PC-9 (cell line): ENCODE results near the gene HMX2. TPM values are rescaled to one million over a fixed set of nuclear protein-coding genes. Genes with fewer than 3 reads are reported as not detected.
A peak's percentile ranks its signal among the peaks of the same experiment; 100 is the strongest.

Experiments used
- BruUV-seq: library from RNA; stranded (reverse); fragments of 400-500 nt; replicated peaks from 2 replicates; lab custom pipeline; 2021; lab: Mats Ljungman, UMichigan
- CTCF ChIA-PET: fragments of 300-600 bp; sonication (Branson Sonifier 250); formaldehyde crosslinking; loops from one replicate; lab custom pipeline; 2022; ENCODE audit warnings: antibody characterized with exemption; lab: Charles Lee
- POLR2A ChIA-PET: fragments of 300-600 bp; sonication (Branson Sonifier 250); formaldehyde crosslinking; loops from one replicate; lab custom pipeline; 2022; ENCODE audit warnings: antibody characterized with exemption; ENCODE audit not compliant: unreplicated experiment; lab: Charles Lee
- DNase-seq, 2 experiments: peaks; one replicate each; pipeline versions ENCODE4 v3.0.0 to v3.0.0-alpha.2; 2015 to 2022; ENCODE audit warnings: mixed read lengths in 1 of 2
- H2AFZ ChIP-seq: fragments of 200-600 bp; sonication (generic); 2 replicates; pipeline ENCODE4 v1.8.1; 2017; ENCODE audit warnings: antibody characterized with exemption
- H3F3A ChIP-seq: fragments of 200-600 bp; sonication (generic); 2 replicates; pipeline ENCODE4 v1.8.1; 2017; ENCODE audit warnings: antibody characterized with exemption, mild to moderate bottlenecking, low read depth; ENCODE audit not compliant: insufficient read depth
- H3K27ac ChIP-seq: fragments of 200-600 bp; sonication (generic); 2 replicates; pipeline ENCODE4 v1.6.1; 2016; ENCODE audit warnings: mixed run types
- H3K27me3 ChIP-seq: fragments of 200-600 bp; sonication (generic); 2 replicates; pipeline ENCODE4 v1.6.1; 2016; ENCODE audit warnings: low read depth, mixed run types; ENCODE audit not compliant: insufficient read depth
- H3K36me3 ChIP-seq: fragments of 200-600 bp; sonication (generic); 2 replicates; pipeline ENCODE4 v1.6.1; 2016; ENCODE audit warnings: low read depth, mixed run types
- H3K4me1 ChIP-seq: fragments of 200-600 bp; sonication (generic); replicated peaks from 2 replicates; pipeline ENCODE4 v1.6.1; 2016; ENCODE audit warnings: mixed run types; ENCODE audit not compliant: insufficient read depth
- H3K4me2 ChIP-seq: fragments of 200-600 bp; sonication (generic); 2 replicates; pipeline ENCODE4 v1.6.1; 2017; ENCODE audit warnings: mixed run types
- H3K4me3 ChIP-seq: fragments of 200-600 bp; sonication (generic); 2 replicates; pipeline ENCODE4 v1.6.1; 2016; ENCODE audit warnings: mixed run types
- H3K79me2 ChIP-seq: fragments of 200-600 bp; sonication (generic); 2 replicates; pipeline ENCODE4 v1.6.1; 2017; ENCODE audit warnings: low read depth, mixed run types
- H3K9me2 ChIP-seq: fragments of 200-600 bp; sonication (generic); 2 replicates; pipeline ENCODE4 v1.8.1; 2017; ENCODE audit warnings: mild to moderate bottlenecking; ENCODE audit not compliant: insufficient read depth
- H3K9me3 ChIP-seq: fragments of 200-600 bp; sonication (generic); 2 replicates; pipeline ENCODE4 v1.8.1; 2016; ENCODE audit warnings: low read depth; ENCODE audit not compliant: insufficient read depth
- H4K20me1 ChIP-seq: fragments of 200-600 bp; sonication (generic); 2 replicates; pipeline ENCODE4 v1.8.1; 2017; ENCODE audit not compliant: insufficient read depth
- CTCF ChIP-seq: fragments of 200-600 bp; sonication (generic); conservative IDR thresholded peaks from 2 replicates; pipeline ENCODE4 v1.6.1; 2017; ENCODE audit warnings: mixed run types, antibody characterized with exemption, mild to moderate bottlenecking, moderate library complexity
- EZH2 ChIP-seq: fragments of 200-600 bp; sonication (generic); IDR thresholded peaks from 2 replicates; pipeline ENCODE4 v1.8.0; 2017; ENCODE audit warnings: antibody characterized with exemption, low read depth
- intact Hi-C: fragments of 100-400 bp; cut with micrococcal nuclease; formaldehyde crosslinking; loops from one replicate; pipeline ENCODE4 v1.10.0; 2022; ENCODE audit not compliant: unreplicated experiment
- total RNA-seq: library from RNA; stranded (reverse); gene quantifications from 2 replicates; pipeline ENCODE4 v1.2.3, GENCODE V29; 2021

HMX2 gene
- total RNA-seq, 1 experiment from 2014 or later, result not detected

- Histone ChIP-seq H3K9me2 (no peaks in the 10 kb centered on the region), H4K20me1 (no peaks in the 10 kb centered on the region), H3K4me1 (no peaks in the 10 kb centered on the region), H3K27me3 (0 out of 2 replicates have a peak, but pooled peaks cover 4% of the 10 kb centered on the region), H3K4me2 (peak overlapping the region; percentile 76), H2AFZ (peak overlapping the region; percentile 55; the same call in 1 of the 2 replicates), H3K9me3 (no peaks in the 10 kb centered on the region), H3F3A (no peaks in the 10 kb centered on the region), H3K79me2 (no peaks in the 10 kb centered on the region), H3K4me3 (peak overlapping the region; percentile 41; the same call in 1 of the 2 replicates), H3K27ac (no peak overlapping the region), H3K36me3 (no peaks in the 10 kb centered on the region)
- ChIA-PET CTCF (no interaction called here), POLR2A (interaction anchor here (0.7 kb wide), 1 partner anchor 304 kb away, joined by 5 read pairs; no protein-coding TSS in a partner anchor)
- TF ChIP-seq CTCF, result no peak
- no peak for TF ChIP-seq EZH2
- intact Hi-C loops, result no loop called here
- no TSS peak for BruUV-seq
- DNase-seq, result peak; percentile 31 to 43
Measured at GRCh38 chr10:123139521-123140163, 8.3 kb upstream of the HMX2 start.

DNA sequence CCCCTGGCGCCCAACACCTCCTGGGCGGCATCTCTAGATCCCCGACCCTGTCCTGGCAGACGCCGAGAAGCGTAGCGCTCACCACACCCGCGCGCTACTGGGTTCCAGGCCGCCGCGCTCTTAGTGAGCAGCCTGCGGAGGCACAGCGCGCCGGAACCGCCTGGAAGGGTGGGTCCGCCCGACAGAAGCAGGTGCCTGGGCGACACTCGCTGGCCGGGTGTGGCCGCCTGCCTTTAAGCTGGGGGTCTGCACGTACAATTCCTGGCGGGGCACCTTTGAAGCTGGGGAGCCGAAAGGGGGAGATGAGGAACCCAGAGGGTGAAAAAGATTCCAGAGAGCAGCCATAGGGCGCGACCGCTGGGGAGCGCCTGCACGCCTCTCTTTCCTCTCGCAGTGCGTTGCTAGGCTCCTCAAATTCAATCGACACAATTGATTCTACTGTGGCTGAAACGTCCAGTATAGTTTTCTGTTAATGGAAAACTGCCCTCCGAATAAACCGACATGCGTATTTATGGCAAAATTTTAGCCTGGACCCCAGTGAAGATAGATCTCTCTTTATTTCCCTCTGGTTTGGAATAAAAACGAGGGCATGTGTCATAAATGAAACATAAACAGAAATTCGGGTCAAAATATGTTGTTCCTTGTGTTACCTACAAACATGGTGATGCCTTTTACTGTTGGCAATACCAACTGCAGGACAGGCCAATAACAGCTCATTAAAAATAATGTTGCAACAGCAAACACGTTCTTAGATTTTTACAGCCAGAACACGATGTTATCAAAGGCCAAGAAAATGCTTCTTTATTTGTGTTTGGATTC, 7.6 kb upstream of the HMX2 start:
- H3K79me2 ChIP-seq, result no peaks in the 10 kb centered on the region
- no peaks in the 10 kb centered on the region for H4K20me1 ChIP-seq
- no peaks in the 10 kb centered on the region for H3K9me2 ChIP-seq
- no peak overlapping the region for H2AFZ ChIP-seq
- H3K36me3 ChIP-seq, result no peaks in the 10 kb centered on the region
- H3K9me3 ChIP-seq, result no peaks in the 10 kb centered on the region
- intact Hi-C loops, result no loop called here
- ChIA-PET CTCF (no interaction called here), POLR2A (interaction anchor here (0.7 kb wide), 1 partner anchor 305 kb away, joined by 5 read pairs; no protein-coding TSS in a partner anchor)
- H3F3A ChIP-seq, result no peaks in the 10 kb centered on the region
- H3K27me3 ChIP-seq, result 0 out of 2 replicates have a peak, but pooled peaks cover 4% of the 10 kb centered on the region
- TF ChIP-seq EZH2, result no peak
- no peak for TF ChIP-seq CTCF
- H3K27ac ChIP-seq, result no peak overlapping the region
- no peak overlapping the region for H3K4me3 ChIP-seq
- H3K4me2 ChIP-seq, result no peak overlapping the region
- DNase-seq, result no peak
- BruUV-seq, result no TSS peak
- H3K4me1 ChIP-seq, result no peaks in the 10 kb centered on the region

DNA sequence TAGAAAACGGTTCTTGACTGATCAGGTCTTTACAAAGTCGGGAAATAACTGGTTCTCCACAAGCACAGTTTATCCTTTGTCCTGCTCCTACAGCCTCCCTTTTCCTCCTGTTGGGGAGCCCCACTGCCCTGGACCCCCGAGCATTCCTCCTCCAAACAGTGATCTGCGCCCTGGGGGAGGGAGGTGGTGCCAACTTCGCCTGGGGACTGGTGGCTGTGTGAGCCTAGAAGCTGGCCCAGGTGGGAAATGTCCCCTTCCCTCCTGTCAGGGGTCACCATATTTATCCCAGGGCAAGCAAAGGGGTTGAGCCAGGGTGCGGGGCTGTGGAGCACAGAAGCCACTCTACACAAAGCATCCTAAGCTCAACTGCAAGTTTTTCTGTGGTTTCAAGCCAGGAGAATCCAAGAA, 6.9 kb upstream of the HMX2 start:
- DNase-seq, result no peak
- H3K9me3 ChIP-seq, result no peaks in the 10 kb centered on the region
- H3K36me3 ChIP-seq, result no peaks in the 10 kb centered on the region
- no peak overlapping the region for H3K4me2 ChIP-seq
- H3K4me3 ChIP-seq, result no peak overlapping the region
- no peaks in the 10 kb centered on the region for H3F3A ChIP-seq
- intact Hi-C loops, result no loop called here
- H4K20me1 ChIP-seq, result no peaks in the 10 kb centered on the region
- no peak overlapping the region for H3K27ac ChIP-seq
- CTCF ChIA-PET, result no interaction called here
- H3K79me2 ChIP-seq, result no peaks in the 10 kb centered on the region
- no peak overlapping the region for H2AFZ ChIP-seq
- 0 out of 2 replicates have a peak, but pooled peaks cover 6% of the 10 kb centered on the region for H3K27me3 ChIP-seq
- POLR2A ChIA-PET, result no interaction called here
- TF ChIP-seq CTCF (no peak), EZH2 (no peak)
- no peaks in the 10 kb centered on the region for H3K9me2 ChIP-seq
- H3K4me1 ChIP-seq, result no peaks in the 10 kb centered on the region
- no TSS peak for BruUV-seq
